Astrocyte (in vitro differentiated cells and primary cell): ENCODE measurements around the gene SPSB3.

Experiments
- EZH2 ChIP-seq: IDR thresholded peaks from 2 replicates; pipeline ENCODE4 v1.6.1; 2012; ENCODE audit warnings: mild to moderate bottlenecking, low read length, inconsistent platforms; ENCODE audit not compliant: insufficient read depth
- TF ChIP-seq, protein P1 (sequence below): IDR thresholded peaks from 2 replicates; pipeline ENCODE4 v1.5.1; 2011; ENCODE audit warnings: low read depth, mild to moderate bottlenecking, inconsistent platforms, low read length, moderate library complexity; ENCODE audit not compliant: insufficient read depth

DNA sequence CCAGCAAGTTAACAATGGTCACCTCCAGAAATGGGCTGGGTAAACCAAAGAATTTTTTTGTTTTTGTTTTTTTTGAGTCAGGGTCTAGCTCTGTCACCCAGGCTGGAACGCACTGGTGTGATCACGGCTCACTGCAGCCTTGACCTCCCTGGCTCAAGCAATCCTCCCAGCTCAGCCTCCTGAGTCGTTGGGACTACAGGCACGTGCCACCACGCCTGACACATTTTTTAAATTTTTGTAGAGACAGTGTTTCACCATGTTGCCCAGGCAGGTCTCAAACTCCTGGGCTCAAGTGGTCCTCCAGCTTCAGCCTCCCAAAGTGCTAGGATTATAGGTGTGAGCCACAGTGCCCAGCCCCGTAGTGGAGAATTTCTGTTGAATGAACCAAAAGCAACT lies 1.7 kb downstream of the SPSB3 start:
- TF ChIP-seq, protein P1, sequence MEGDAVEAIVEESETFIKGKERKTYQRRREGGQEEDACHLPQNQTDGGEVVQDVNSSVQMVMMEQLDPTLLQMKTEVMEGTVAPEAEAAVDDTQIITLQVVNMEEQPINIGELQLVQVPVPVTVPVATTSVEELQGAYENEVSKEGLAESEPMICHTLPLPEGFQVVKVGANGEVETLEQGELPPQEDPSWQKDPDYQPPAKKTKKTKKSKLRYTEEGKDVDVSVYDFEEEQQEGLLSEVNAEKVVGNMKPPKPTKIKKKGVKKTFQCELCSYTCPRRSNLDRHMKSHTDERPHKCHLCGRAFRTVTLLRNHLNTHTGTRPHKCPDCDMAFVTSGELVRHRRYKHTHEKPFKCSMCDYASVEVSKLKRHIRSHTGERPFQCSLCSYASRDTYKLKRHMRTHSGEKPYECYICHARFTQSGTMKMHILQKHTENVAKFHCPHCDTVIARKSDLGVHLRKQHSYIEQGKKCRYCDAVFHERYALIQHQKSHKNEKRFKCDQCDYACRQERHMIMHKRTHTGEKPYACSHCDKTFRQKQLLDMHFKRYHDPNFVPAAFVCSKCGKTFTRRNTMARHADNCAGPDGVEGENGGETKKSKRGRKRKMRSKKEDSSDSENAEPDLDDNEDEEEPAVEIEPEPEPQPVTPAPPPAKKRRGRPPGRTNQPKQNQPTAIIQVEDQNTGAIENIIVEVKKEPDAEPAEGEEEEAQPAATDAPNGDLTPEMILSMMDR, result no peak
- TF ChIP-seq EZH2, result no peak
